ENCODE measurements around the gene ZNF746. TPM values are rescaled to one million over a fixed set of nuclear protein-coding genes. Genes with fewer than 3 reads are reported as not detected.
"Not testable (repeated sequence)": the region's sequence is repeated elsewhere in the genome, so short reads cannot be mapped to it uniquely, and the experiment has no call there.

Gene ZNF746
- total RNA-seq, 1 experiment from 2014 or later, result 19.2 TPM

- Histone ChIP-seq H3K36me3 (ENCODE audit: low read depth) (peaks cover 5% of the 10 kb centered on the region; the same call in 1 of the 2 replicates), H3K4me3 (no peak overlapping the region), H3K27ac (no peak overlapping the region), H3K4me1 (replicated peaks; ENCODE audit: insufficient read depth) (no peaks in the 10 kb centered on the region), H3K9me2 (ENCODE audit: insufficient read depth) (no peaks in the 10 kb centered on the region), H2AFZ (no peak overlapping the region), H3K9me3 (ENCODE audit: insufficient read depth, low read depth) (no peaks in the 10 kb centered on the region), H3K79me2 (ENCODE audit: low read depth) (no peaks in the 10 kb centered on the region), H3F3A (ENCODE audit: insufficient read depth, low read depth) (no peaks in the 10 kb centered on the region), H3K27me3 (ENCODE audit: insufficient read depth, low read depth) (no peaks in the 10 kb centered on the region), H3K4me2 (no peak overlapping the region), H4K20me1 (ENCODE audit: insufficient read depth) (peaks cover 3% of the 10 kb centered on the region; the same call in 1 of the 2 replicates)
- TF ChIP-seq CTCF (conservative IDR thresholded peaks at IDR 0.05), result no peak
- TF ChIP-seq EZH2 (IDR thresholded peaks at IDR 0.05; ENCODE audit: low read depth), result no peak
- POLR2A ChIA-PET (ENCODE audit: unreplicated experiment), result no interaction called here
- CTCF ChIA-PET, result no interaction called here
- BruUV-seq (replicated peaks), result no TSS peak
- intact Hi-C loops (cut with micrococcal nuclease; ENCODE audit: unreplicated experiment), result no loop called here
- no peak for DNase-seq
Observed at GRCh38 chr7:149449897-149450296, 47.7 kb downstream of the ZNF746 start.

GRCh38 chr7:149448961-149449360, 48.6 kb downstream of the ZNF746 start:
- intact Hi-C loops (cut with micrococcal nuclease; ENCODE audit: unreplicated experiment), result no loop called here
- ChIA-PET POLR2A (ENCODE audit: unreplicated experiment) (no interaction called here), CTCF (no interaction called here)
- Histone ChIP-seq H3K27ac (no peak overlapping the region), H4K20me1 (ENCODE audit: insufficient read depth) (peaks cover 3% of the 10 kb centered on the region; the same call in 1 of the 2 replicates), H3K27me3 (ENCODE audit: insufficient read depth, low read depth) (no peaks in the 10 kb centered on the region), H3K4me3 (no peak overlapping the region), H3K36me3 (ENCODE audit: low read depth) (peaks cover 5% of the 10 kb centered on the region), H3K9me3 (ENCODE audit: insufficient read depth, low read depth) (no peaks in the 10 kb centered on the region), H3F3A (ENCODE audit: insufficient read depth, low read depth) (no peaks in the 10 kb centered on the region), H3K4me2 (no peak overlapping the region), H3K4me1 (replicated peaks; ENCODE audit: insufficient read depth) (no peaks in the 10 kb centered on the region), H3K79me2 (ENCODE audit: low read depth) (no peaks in the 10 kb centered on the region), H3K9me2 (ENCODE audit: insufficient read depth) (no peaks in the 10 kb centered on the region), H2AFZ (no peak overlapping the region)
- no peak for TF ChIP-seq CTCF (conservative IDR thresholded peaks at IDR 0.05)
- TF ChIP-seq EZH2 (IDR thresholded peaks at IDR 0.05; ENCODE audit: low read depth), result no peak
- no TSS peak for BruUV-seq (replicated peaks)
- no peak for DNase-seq

GRCh38 chr7:149446026-149446425, 51.6 kb downstream of the ZNF746 start:
- H3K9me3 ChIP-seq (ENCODE audit: insufficient read depth, low read depth); H3K79me2 ChIP-seq (ENCODE audit: low read depth); H3K36me3 ChIP-seq (ENCODE audit: low read depth); H3K27ac ChIP-seq; H3K4me3 ChIP-seq; H3K27me3 ChIP-seq (ENCODE audit: insufficient read depth, low read depth); intact Hi-C loops (cut with micrococcal nuclease; ENCODE audit: unreplicated experiment); POLR2A ChIA-PET (ENCODE audit: unreplicated experiment); H3K4me2 ChIP-seq; H3K9me2 ChIP-seq (ENCODE audit: insufficient read depth); H2AFZ ChIP-seq; H3F3A ChIP-seq (ENCODE audit: insufficient read depth, low read depth); CTCF ChIA-PET; H4K20me1 ChIP-seq (ENCODE audit: insufficient read depth); DNase-seq; BruUV-seq (replicated peaks); H3K4me1 ChIP-seq (replicated peaks; ENCODE audit: insufficient read depth): not testable (repeated sequence)

GRCh38 chr7:149444287-149444686, 53.3 kb downstream of the ZNF746 start:
- TF ChIP-seq CTCF (conservative IDR thresholded peaks at IDR 0.05) (no peak), EZH2 (IDR thresholded peaks at IDR 0.05; ENCODE audit: low read depth) (no peak)
- no TSS peak for BruUV-seq (replicated peaks)
- Histone ChIP-seq H3K27me3 (ENCODE audit: insufficient read depth, low read depth) (no peaks in the 10 kb centered on the region), H3F3A (ENCODE audit: insufficient read depth, low read depth) (no peaks in the 10 kb centered on the region), H3K79me2 (ENCODE audit: low read depth) (no peaks in the 10 kb centered on the region), H3K36me3 (ENCODE audit: low read depth) (peaks cover 5% of the 10 kb centered on the region), H3K9me3 (ENCODE audit: insufficient read depth, low read depth) (no peaks in the 10 kb centered on the region), H3K27ac (no peak overlapping the region), H3K9me2 (ENCODE audit: insufficient read depth) (no peaks in the 10 kb centered on the region), H2AFZ (no peak overlapping the region), H3K4me1 (replicated peaks; ENCODE audit: insufficient read depth) (no peaks in the 10 kb centered on the region), H3K4me2 (no peak overlapping the region), H4K20me1 (ENCODE audit: insufficient read depth) (no peaks in the 10 kb centered on the region; the same call in 1 of the 2 replicates), H3K4me3 (no peak overlapping the region)
- intact Hi-C loops (cut with micrococcal nuclease; ENCODE audit: unreplicated experiment), result no loop called here
- no peak for DNase-seq
- ChIA-PET CTCF (no interaction called here), POLR2A (ENCODE audit: unreplicated experiment) (no interaction called here)
